Adrenal gland (tissue), 5 donors: ENCODE results near the gene C9orf50.

Experiments used
- CTCF ChIP-seq, 6 experiments: fragments of 450-650 bp in 4 of 6; fragments of 200-600 bp in 2 of 6; sonication (generic) in 1 of 6; IDR thresholded peaks; 1 replicate in 5 of 6; 2 replicates in 1 of 6; pipeline versions ENCODE4 v1.5.1 to v1.8.0; 2016 to 2021; ENCODE audit warnings: antibody characterized with exemption in 6 of 6, mild to moderate bottlenecking in 2 of 6, moderate library complexity in 1 of 6
- POLR2A ChIP-seq, 2 donors: fragments of 450-650 bp; IDR thresholded peaks; one replicate each; pipeline ENCODE4 v1.6.1; 2017; ENCODE audit warnings: antibody characterized with exemption in 2 of 2, mild to moderate bottlenecking in 2 of 2, moderate library complexity in 1 of 2
- donor health status: DM: no; HTN: no; CAD: no.

GRCh38 chr9:129583308-129584038, 37.4 kb downstream of the C9orf50 start:
- no peak for TF ChIP-seq POLR2A (IDR thresholded peaks at IDR 0.05)
- TF ChIP-seq CTCF (IDR thresholded peaks at IDR 0.05) = no peak
